GM06990 (cell line): Measurements from ENCODE around the gene ADGRD1.

Experiments used
- DNase-seq: peaks from one replicate; pipeline ENCODE4 v3.0.0-alpha.2; 2011; ENCODE audit not compliant: insufficient read length; ENCODE audit errors: extremely low read depth
- H3K27me3 ChIP-seq: replicated peaks from 2 replicates; pipeline ENCODE4 v1.6.0; 2011; ENCODE audit warnings: low read length; ENCODE audit not compliant: control insufficient read depth, insufficient read depth
- H3K36me3 ChIP-seq: 2 replicates; pipeline ENCODE4 v1.5.1; 2011; ENCODE audit warnings: low read length; ENCODE audit not compliant: control insufficient read depth, insufficient read depth
- H3K4me3 ChIP-seq: replicated peaks from 2 replicates; pipeline ENCODE4 v1.5.1; 2011; ENCODE audit warnings: low read depth, mild to moderate bottlenecking, control low read depth, low read length
- CTCF ChIP-seq: IDR thresholded peaks from 2 replicates; pipeline ENCODE4 v1.5.1; 2011; ENCODE audit warnings: low read length, control low read depth, mild to moderate bottlenecking, inconsistent platforms; ENCODE audit not compliant: insufficient read depth, poor library complexity, severe bottlenecking

The ADGRD1 gene

GRCh38 chr12:130960058-130960457 lies 6.4 kb downstream of the ADGRD1 start:
- Histone ChIP-seq H3K36me3 (no peaks in the 10 kb centered on the region), H3K4me3 (no peak overlapping the region), H3K27me3 (no peaks in the 10 kb centered on the region; the same call in 1 of the 2 replicates)
- no peak for DNase-seq
- TF ChIP-seq CTCF, result no peak

DNA sequence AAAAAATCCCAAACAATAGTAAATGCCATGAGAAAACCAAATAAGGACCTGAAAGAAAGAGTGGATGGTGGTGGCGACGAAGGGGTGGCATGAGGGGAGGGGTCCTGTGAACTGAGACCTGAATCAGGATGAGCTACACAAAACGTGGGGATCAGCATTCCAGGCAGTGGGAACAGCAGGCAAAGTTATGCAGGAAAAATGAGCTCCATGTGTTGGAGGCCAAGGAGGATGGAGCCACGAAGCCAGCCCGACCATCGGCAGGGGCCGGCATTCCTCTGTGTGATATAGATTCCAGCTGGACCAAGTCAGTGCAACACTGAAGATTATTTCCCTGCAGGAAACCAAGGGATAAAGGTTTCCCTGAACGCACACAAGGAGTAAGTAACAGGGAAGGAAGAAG lies 7.1 kb downstream of the ADGRD1 start:
- Histone ChIP-seq H3K36me3 (no peaks in the 10 kb centered on the region), H3K4me3 (no peak overlapping the region), H3K27me3 (no peaks in the 10 kb centered on the region; the same call in 1 of the 2 replicates)
- TF ChIP-seq CTCF, result no peak
- no peak for DNase-seq

- no peak for DNase-seq
- no peaks in the 10 kb centered on the region; the same call in 1 of the 2 replicates for H3K27me3 ChIP-seq
- no peak for TF ChIP-seq CTCF
- no peak overlapping the region for H3K4me3 ChIP-seq
- no peaks in the 10 kb centered on the region for H3K36me3 ChIP-seq
Measured at GRCh38 chr12:130961921-130962451, 8.3 kb downstream of the ADGRD1 start.

- H3K36me3 ChIP-seq, result no peaks in the 10 kb centered on the region
- no peak for DNase-seq
- H3K4me3 ChIP-seq, result no peak overlapping the region
- TF ChIP-seq CTCF, result no peak
- H3K27me3 ChIP-seq, result no peaks in the 10 kb centered on the region
Measured at GRCh38 chr12:130965214-130965613, 11.5 kb downstream of the ADGRD1 start.

GRCh38 chr12:130965668-130966067 lies 12.0 kb downstream of the ADGRD1 start:
- Histone ChIP-seq H3K36me3 (no peaks in the 10 kb centered on the region), H3K27me3 (no peaks in the 10 kb centered on the region), H3K4me3 (no peak overlapping the region)
- no peak for DNase-seq
- TF ChIP-seq CTCF, result no peak
